GM19043 (cell line): ENCODE measurements around the gene GRID1.

Experiments
- ATAC-seq: cut with Tn5 transposase; IDR thresholded peaks from one replicate; pipeline ENCODE4 v1.9.1; 2021; ENCODE audit warnings: low read depth; ENCODE audit not compliant: unreplicated experiment

GRID1 gene

GRCh38 chr10:85832988-85833387 lies 533.6 kb downstream of the GRID1 start:
- no peak for ATAC-seq

GRCh38 chr10:85831422-85831821 lies 535.2 kb downstream of the GRID1 start:
- no peak for ATAC-seq

DNA sequence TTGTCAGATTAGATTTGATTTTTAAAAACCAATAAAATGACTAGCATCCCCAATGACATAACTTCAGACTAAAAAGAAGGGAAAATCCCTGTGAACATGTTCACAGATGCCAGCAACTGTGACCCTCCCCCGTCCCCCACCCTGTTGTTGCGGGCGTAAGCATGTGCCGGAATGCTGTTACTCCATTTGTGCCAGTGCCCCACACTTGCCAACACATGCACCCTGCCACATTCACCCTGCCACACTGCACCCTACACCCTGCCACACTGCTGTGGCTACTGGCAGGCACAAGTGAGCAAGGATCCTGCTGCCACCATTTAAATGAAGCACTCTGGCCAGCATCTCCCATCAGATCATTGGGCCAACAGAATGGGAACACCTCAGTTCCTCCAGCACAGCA lies 540.2 kb downstream of the GRID1 start:
- no peak for ATAC-seq

- no peak for ATAC-seq
Observed at GRCh38 chr10:85811405-85811804, 555.2 kb downstream of the GRID1 start.

DNA sequence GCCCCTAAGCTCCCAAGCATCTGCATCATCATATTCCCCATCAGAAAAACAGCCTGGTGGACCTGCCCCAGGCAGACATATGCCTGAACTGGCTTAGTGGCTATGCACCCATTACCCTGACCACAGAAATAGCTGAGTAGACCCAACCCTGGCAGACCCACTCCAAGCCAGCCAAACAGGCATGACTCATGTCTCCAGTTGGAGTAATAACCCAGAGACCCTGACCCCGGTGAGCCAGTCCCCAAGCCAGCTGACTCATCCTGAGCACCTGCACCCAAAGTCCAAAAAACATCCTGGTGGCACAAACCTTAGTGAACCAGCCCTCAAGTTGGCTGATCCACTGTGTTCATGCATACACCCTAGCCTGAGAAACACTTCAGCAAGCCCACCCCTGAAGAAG lies 555.9 kb downstream of the GRID1 start:
- no peak for ATAC-seq

GRCh38 chr10:85795460-85795859 lies 571.1 kb downstream of the GRID1 start:
- no peak for ATAC-seq

DNA sequence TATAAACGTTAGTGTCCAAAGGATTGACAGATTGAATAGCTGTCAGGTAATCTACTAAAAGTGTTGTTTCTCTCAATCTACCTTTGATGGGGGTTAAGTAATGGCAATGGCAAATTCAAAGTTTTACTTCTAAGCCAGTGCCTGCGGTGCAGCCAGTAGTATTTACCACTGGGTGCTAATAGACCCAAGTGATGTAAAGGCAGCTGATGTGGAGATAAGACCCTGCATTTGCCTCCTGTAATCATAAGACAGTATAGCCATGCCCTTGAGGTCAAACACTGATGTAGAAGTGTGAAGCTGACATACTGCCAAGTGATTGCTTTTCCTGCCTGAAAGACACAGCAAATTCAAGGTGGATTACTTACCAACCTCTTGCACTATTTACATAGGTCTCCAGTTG lies 572.0 kb downstream of the GRID1 start:
- ATAC-seq: no peak

GRCh38 chr10:85792533-85792858 lies 574.1 kb downstream of the GRID1 start:
- ATAC-seq: no peak

DNA sequence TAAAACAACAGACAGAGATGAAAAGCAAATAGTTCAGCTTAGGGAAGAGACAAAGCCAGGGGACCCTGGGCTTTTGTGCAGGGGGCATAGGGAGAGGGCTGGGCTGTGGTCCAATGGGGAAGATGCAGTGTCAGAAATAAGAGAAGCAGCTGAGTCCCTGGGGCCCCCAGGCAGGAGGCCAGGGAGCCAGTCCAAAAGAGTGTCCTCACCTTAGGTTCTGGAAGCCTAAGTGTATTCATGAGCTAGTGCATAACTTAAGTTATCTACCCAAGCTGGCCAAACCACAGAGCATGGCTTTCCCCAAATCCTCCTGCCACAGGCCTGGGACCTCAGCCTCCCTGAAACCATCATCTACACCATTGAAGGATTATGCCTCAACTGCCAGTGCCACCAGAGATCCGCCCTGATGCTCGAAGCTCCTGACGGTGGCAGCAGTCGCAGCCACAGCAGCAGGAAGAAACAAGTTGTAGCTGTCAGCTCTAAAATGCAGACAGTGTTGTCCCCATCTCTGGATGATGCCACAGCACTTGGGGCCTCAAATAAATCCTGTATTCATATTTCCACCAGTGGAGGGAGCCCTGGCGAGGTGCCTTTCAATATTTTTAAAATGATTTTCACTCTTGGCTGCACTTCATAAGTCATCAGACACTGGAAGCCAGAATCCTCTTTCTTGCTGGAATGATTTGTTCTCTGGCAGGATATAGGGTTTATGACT lies 574.6 kb downstream of the GRID1 start:
- ATAC-seq: no peak

DNA sequence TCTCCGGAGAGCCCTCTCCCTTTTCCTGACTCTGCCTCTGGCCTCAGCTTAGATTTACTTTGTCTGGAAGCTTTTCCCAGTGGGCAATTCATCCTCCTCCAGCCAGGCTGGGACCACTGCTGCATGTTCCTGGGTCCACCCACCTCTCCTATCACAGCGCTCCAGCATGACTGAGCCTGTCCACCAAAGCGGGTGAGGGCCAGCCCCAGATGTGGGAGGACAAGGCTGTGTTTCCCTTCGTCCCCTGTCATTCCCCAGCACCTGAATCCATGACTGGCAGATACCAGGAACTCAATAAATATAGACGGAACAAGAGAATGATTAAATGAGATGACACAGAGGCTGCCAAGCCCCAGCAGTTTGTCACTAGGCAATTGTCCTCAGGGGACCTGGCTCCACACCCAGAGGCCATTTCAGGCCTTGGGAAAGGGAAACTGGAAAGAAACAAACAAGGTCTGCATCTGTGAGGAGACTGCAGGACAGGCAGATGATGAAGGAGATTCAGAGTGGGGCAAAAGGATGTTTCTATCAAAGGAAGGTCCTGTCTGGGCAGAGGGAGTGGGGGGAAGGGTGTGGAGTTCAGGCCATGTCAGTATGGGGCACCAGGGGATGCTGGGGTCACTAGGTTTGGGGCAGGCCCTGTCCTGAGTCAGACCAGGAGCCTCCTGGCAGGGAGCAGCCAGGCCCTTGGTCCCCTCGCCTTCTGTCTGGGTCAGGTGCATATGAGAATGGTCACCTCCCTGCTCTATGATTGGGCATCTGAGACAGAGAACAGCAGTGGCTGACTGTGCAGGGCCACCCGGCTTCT lies 576.4 kb downstream of the GRID1 start:
- no peak for ATAC-seq

DNA sequence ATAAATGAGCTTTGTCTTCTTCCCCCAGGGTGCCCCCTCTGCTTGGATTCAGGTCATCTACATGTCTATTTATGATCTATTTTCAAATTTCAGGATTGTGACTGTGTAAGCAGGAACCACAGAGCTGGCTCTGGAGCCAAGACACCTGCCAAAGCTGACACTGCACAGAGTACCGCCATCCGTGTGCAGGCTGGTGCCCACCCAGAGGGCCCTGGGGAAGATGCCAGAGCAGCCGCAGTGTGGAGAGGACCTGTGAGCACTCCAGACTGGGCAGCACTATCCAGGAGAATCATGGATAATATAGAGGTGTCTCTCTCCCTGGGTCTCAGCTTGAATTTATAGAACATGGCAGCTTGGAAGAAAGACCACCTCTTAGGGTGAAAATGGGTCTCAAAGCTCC lies 577.5 kb downstream of the GRID1 start:
- no peak for ATAC-seq

GRCh38 chr10:85788570-85788969 lies 578.0 kb downstream of the GRID1 start:
- ATAC-seq: no peak

DNA sequence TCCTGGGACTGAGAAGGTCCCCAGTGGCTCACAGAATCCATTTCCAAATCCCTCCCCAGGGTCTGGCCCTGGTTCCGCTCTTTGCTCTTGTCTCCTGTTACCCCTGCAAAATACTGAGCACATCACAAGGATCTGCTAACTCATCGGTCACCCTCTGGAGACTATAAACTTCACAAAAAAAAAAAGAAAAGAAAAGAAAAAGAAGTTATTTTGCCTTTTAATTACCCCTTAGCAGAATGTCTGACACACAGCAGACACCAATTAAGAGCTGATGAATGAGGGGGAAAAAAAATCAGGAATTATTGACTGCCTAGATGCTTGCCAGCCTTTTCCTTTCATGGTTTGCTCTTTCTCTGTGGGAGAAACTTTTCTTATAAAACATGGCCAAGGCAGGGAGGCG lies 578.7 kb downstream of the GRID1 start:
- ATAC-seq: no peak

GRCh38 chr10:85787393-85787792 lies 579.2 kb downstream of the GRID1 start:
- no peak for ATAC-seq

DNA sequence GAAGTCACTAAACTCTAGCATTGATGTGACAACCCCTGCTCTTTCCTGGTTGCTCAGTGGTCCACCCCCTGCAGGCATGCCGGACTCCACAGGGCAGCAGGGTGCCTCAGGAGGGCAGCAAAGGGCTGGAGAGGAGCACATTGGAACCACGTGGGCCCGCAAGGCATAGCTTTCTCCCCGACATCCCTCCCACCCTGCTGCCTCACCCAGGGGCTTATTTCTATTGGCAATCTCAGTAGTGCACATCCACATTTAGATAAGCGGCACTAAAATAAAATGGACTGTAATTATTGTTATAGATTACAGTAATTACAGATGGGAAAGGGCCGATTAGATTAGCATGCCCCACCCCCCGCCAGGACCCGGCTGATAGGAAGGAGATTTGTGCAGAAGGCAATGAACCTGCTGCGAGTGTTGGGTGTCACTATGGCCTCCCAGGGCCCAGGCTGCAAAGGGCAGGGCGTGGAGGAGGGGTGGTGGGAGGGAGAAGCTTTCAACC lies 580.1 kb downstream of the GRID1 start:
- no peak for ATAC-seq

GRCh38 chr10:85784792-85785191 lies 581.8 kb downstream of the GRID1 start:
- no peak for ATAC-seq

GRCh38 chr10:85781404-85781803 lies 585.2 kb downstream of the GRID1 start:
- ATAC-seq: no peak

- ATAC-seq: no peak
Observed at GRCh38 chr10:85778074-85778473, 588.5 kb downstream of the GRID1 start.

GRCh38 chr10:85767891-85768290 lies 598.7 kb downstream of the GRID1 start:
- no peak for ATAC-seq

- no peak for ATAC-seq
Observed at GRCh38 chr10:85764108-85764507, 602.5 kb downstream of the GRID1 start.

- ATAC-seq: no peak
Observed at GRCh38 chr10:85761906-85762445, 604.6 kb downstream of the GRID1 start.
